ENCODE data around the gene CCR9.
"Not testable (repeated sequence)": the region's sequence is repeated elsewhere in the genome, so short reads cannot be mapped to it uniquely, and the experiment has no call there.

CCR9 gene, protein sequence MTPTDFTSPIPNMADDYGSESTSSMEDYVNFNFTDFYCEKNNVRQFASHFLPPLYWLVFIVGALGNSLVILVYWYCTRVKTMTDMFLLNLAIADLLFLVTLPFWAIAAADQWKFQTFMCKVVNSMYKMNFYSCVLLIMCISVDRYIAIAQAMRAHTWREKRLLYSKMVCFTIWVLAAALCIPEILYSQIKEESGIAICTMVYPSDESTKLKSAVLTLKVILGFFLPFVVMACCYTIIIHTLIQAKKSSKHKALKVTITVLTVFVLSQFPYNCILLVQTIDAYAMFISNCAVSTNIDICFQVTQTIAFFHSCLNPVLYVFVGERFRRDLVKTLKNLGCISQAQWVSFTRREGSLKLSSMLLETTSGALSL

DNA sequence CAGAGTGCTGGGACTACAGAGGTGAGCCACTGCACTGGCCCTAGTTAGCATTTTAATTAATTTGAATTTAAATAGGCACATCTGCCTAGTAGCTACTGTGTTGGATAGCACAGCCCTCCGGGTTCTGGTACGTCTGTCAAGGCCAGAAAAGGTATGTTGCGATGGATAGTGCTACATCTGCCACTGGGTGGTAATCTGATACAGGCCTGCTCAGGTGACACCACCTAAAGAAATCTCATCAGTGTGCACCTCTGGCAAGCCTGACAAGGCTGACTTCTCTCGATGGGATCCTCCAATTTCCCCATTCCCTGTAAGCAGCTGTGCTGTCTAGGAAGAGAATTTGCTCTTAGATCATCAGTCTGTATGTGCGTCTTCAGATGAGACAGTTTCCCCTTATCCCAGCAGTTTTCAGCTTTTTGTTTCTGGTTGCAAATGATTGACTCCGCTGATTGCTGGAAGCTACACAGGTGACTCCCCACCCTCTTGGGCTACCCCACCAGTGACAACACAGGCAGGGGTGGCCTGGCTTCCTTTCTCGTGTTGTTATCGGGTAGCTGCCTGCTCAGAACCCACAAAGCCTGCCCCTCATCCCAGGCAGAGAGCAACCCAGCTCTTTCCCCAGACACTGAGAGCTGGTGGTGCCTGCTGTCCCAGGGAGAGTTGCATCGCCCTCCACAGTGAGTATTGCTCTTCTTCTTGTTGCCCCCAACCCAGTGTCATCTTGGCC is at the start of gene CCR9:
CCR9 (plus strand) TSS at position 565 of the 727 bp plus-strand sequence. CDS start 8,391 bp downstream, outside the sequence.
- peak; percentile 36 for DNase-seq

DNA sequence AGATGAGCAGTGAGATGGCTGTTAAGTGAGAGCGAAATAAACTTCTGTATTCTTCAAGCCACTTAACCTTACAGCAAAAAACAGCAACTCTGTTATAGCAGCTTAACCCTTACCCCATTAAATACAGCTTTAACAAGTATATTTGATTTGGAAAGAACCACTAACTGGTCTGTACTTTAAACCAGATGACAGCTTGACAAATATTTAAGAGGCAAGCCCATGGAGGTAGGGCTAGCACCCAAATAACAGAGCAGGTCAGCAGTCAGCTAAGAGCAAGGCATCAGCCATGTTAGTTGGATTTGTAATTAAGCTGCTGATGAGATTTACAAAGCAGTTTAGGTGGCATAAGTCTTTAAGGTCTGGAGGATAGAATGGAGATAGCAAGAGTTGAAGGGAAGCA is 47.9 kb upstream of the CCR9 start:
- DNase-seq, result no peak

DNA sequence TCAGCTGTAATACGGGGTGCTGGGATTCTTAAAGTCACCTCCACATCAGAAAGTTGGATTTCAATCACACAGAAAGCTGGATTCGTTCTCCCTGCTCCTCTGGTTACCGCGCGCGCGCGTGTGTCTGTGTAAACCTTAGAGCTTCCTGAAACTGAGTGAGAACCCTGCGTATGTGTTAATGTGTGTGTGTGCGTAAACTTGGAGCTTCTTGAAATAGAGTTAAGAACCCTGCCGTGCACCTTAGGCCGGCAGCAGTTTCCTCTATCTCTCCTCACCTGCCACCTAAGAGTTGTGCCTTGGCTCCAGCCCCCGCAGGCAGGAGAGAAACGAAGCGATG is 45.0 kb upstream of the CCR9 start:
- DNase-seq, result no peak

DNA sequence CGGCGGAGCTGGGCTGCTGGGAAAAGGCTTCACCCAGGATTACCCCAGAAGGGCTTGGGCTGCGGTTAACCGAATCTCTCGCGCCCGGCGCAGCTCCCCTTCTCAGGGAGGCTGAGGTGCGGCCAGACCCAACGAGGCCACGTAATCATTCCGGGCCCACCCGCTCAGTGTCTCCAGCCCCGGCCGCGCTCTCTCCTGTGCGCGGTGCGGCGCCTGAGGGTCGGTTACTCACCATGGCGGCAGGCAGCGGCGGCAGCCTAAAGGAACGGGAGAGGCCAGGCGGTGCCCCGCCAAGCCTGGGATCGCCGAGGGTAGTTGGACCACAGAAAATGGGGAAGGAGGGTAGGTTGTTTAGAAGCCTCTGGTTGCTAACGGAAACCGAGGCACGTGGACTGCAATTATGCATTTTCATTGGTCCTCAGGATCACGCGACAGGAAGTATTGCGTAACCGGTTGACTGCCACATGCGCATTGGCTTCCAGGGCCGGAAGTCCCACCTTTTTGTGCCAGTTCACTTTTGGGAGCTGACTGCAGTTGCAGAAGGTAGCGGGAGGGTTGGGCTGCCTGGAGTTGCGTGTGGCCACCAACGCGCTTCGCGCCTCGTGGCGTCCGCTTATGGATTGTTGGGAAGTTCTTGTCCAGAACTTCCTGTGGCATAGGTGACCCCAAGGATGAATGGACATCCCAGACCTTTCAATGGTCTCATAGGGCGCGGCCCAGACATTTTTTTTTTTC is 44.4 kb upstream of the CCR9 start, which contains the start of gene LZTFL1:
LZTFL1 (minus strand) TSS at position 363 of the 735 bp plus-strand sequence; CDS start at position 235, 128 bp downstream.
- DNase-seq, result peak; percentile 87

DNA sequence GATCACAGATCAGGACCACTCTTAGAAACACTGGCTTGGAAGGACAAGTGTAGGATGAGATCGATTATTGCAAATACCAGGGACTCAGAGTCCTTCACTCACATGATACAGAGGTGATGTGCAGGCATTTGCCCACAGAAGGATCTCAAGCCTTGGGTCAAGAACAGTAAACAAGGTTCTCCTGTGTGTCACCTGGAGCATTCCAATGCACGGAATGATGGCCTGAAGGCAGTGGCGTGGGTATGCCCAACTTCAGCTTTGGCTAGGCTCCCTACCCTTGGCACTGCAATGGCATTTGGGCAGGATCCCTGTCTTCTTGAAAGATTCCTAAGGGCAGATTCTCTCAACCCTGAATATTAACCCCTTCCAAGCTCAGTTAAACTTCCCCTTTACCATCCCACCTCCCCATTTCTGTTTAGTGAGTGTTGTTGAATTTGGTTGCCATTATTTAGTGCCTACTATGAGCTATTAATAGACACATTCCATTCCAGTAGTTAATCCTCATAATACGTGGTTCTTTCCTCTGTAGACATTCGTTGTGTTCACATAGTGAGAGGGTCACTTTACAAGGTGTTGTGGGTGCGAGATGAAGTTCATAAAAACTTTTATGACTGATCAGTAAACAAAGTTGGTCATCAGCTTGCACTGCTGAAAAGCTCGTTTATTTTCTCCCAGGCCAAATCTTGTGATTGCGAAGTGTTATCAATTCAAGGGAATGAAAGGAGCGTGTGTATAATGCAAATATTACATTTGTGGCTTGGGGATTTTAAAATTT is 43.3 kb upstream of the CCR9 start:
- DNase-seq, result no peak

DNA sequence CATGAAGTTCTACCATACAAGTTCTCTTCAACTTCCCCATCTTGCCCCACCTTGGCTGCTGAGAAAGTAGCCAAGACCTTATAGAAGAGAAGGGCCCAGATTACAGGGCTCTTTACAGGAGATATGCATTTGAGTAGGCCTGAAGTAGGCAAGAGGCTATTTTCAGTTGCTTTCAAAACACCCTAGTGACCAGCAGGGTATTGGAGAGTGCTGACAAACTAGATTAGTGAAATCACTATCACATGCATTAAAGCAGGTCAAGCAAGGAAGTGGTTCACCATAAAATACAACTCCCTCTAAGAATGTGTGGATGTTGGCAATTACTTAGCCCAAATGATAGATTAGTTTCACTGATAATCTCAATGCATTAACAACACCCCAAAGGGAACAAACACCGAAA is 41.7 kb upstream of the CCR9 start:
- DNase-seq, result no peak

DNA sequence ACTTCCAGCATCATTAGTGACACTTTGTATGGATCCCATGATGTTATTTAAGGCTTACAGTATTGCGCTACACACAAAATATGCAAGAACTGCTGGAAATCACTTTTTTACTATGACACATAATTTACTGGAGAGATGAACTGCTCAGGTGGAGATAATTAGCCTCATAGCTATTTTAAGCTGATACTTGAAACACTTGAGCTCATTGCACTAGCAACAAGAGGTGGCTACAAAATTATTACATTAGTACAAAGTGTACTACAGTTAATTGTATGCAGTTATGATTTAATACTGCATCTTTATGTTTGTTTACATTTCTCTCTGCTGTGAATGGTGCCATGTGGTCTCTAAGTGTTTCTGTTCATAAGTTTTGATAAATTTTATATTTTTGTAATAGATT is 38.0 kb upstream of the CCR9 start:
- no peak for DNase-seq

DNA sequence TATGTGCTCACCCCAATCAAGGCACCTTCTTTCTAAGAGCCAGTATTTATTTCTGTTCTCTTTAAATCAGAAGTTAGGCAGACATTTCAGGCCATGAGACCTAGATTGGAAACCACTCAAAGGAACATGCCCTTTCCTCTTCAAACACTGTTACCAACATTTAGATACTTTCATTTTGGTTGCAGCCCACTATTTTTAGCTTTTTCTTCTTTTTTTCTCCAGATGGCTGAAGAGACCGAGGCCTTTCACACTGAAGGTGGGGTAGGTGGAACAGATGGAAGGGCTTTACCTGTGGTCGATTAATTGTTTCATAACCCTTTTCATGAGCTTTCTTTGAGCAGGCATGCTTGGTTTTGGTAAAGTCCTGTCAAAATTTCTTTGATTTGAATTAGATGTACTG is 33.5 kb upstream of the CCR9 start:
- no peak for DNase-seq

DNA sequence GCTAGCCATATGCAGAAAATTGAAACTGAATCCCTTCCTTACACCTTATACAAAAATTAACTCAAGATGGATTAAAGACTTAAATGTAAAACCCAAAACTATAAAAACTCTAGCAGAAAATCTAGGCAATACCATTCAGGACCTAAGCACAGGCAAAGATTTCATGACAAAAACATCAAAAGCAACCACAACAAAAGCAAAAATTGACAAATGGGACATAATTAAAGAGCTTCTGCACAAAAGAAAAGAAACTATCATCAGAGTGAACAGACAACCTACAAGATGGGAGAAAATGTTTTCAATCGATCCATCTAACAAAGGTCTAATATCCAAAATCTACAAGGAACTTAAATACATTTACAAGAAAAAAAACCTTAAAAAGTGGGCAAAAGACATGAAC is 30.0 kb upstream of the CCR9 start:
- not testable (repeated sequence) for DNase-seq

DNA sequence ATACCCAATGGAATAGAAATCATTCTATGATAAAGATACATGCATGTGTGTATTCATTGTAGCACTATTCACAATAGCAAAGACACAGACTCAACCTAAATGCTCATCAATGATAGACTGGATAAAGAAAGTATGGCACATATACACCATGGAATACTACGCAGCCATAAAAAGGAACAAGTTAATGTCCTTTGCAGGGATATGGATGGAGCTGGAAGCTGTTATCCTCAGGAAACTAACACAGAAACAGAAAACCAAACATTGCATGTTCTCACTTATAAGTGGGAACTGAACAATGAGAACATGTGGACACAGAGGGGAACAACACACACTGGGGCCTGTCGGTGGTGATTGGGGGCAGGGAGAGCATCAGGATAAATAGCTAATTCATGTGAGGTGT is 29.3 kb upstream of the CCR9 start:
- DNase-seq, result not testable (repeated sequence)

DNA sequence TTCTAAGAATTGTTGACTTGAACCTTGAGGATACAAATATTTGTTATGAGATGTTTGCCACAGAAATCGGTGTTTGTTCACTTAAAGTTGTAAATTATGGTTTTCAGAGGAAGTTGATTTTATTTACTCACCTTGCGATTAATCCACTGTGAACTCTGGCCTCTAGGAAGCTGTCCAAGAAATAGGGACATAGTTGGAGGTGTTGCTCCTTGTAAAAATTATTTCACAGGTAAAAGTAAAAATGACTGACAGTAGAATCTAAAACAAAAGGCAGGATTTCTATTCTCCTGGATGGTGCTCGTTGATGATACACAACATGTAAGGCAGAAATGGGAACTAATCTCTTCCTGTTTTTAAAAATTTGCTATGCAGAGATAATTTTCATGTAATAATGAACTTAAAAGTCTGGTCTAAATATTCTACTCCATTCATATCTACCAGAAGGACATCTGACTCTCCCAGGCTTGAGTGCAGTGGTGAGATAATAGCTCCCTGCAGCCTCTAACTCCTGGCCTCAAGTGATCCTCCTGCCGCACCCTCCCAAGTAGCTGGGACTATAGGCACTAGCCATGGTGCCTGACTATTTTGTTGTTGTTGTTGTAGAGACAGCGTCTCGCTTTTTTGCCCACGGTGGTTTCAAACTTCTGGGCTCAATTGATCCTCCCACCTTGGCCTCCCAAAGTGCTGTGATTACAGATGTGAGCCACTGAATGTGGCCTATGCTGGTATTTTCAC is 27.4 kb upstream of the CCR9 start:
- DNase-seq, result no peak

DNA sequence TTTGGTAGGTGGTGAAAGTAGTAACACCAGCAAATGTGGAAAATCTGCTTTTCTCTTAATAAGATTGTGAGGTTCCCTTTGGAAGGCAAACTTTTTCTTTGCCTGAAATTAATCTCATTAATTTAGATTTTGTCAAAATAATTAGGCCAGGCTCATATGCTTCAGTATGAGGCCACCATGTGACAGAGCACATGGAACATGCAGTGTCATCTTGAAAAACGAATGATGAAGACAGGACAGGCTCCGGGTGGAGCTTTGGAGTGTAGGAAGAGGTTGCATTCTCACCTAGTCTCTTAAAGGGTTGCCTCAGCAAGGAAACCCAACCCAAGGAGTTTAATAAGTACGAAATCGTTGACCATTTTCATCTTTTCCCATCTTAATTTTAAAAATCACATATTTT is 25.9 kb upstream of the CCR9 start:
- DNase-seq, result no peak

DNA sequence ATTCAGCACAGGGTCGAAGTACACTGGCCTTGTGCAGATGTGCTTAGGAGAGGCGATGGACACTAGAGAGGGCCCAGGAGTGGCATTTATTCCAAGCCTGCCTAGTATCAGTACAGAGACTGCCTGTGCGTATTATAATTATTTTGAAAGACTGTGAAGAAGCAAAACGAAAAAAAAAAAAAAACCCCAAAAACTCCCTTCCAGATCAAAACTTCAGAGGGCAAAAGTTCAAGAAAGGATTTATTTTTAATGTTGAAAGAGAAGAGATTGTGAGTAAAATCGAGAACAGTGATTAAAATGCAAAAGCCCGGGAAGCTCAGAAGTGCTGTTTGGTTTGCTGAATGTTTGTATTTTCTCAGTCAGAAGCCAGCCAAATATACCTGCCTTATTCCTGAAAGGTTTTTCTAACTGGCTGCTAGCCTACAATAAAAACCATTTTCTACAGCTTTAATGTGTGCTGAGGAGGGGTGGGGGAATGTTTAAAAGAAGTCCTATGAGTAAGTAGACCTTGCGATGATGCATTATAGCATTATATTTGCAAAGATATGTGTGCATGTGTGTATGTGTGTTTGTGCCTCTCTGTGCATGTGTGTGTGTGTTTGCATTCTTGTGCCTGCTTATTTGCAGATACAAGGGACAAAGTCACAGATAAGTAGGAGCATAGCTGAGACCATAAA is 25.2 kb upstream of the CCR9 start:
- DNase-seq, result no peak

DNA sequence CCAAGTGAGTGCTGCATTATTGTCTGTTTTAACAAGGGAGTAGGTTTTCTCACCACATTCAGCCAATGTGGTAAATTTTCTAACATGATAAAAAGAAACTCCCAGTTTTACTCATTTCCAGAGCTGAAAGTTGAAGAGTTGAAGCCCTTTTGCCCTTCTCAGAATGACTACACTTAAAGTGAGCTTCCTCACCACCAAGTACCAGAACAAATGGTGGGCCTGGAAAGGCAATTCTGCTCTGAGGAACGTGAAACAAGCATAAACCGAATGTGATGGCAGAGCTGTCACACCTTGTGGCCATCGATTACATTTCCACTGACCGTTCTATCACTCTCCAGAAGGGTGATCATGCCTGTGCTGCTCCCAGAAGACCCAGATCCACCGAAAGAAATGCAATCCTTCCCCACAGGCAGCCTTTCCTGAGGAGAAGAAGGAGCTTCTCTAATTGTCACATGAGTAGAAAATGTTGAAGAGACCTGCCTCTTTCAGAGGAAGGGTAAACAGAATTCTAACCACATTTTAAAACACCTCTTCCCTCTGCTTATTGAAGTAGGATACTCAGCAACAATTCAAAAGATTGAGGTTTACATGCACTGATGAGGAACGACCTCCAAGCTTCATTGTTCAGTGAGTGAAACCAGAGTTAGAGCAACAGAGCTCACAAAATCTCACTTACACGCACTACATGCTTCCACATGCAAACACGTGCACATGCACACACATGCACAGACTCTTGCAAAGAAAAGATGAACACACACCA is 21.4 kb upstream of the CCR9 start:
- DNase-seq, result peak; percentile 21

DNA sequence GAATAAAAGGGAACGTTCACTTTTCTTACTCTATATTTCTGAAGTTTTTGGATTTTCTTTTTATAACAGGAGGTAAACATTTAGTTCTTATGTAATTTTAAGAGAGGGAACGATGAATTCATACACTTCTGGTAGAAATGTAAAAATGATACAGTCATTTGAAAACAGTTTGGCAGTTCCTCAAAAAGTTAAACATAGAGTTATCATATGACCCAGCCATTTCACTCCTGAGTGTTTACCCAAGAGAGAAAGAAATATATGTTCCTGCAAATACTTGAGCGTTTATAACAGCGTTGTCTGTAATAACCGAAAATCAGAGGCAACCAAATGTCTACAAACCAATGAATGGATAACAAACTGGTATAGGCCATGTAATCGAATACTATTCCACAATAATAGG is 20.8 kb upstream of the CCR9 start:
- peak; percentile 4 for DNase-seq

DNA sequence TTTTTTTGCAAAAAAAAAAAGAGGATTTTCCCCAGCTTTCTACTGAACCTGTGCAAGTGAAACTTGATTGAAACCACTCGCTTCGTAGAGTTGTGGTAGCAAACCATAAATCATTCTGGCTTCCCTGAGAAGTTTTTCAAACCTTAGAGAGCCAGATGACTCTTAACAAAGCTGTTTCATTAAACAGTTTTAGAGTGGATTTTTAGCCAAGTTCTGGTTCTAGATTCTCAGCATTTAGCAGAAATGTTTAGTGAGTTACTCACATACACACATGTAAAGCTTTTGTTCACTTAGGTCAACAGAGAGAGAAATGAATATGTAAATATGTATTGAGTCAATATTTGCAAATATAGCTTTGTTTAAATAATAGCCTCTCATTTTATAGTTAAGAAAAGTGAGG is 18.1 kb upstream of the CCR9 start:
- DNase-seq, result peak; percentile 0

DNA sequence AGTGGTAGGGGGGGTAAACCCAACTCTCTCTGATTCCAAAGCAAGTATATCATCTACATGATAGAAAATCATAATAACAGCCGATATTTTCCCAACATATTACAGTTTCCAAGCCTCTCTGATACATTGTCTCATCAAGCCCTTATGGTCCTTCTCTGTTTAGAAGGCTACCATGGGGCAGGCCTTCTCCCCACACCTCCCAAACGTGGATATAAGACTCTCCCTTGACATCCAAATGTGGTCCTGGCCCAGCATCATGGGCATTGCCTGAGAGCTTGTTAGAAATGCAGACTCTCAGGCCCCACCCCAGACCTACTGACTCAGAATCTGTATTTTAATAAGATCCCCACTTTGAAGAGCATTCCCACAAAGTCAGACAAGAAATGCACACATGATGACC is 17.7 kb upstream of the CCR9 start:
- DNase-seq, result no peak

DNA sequence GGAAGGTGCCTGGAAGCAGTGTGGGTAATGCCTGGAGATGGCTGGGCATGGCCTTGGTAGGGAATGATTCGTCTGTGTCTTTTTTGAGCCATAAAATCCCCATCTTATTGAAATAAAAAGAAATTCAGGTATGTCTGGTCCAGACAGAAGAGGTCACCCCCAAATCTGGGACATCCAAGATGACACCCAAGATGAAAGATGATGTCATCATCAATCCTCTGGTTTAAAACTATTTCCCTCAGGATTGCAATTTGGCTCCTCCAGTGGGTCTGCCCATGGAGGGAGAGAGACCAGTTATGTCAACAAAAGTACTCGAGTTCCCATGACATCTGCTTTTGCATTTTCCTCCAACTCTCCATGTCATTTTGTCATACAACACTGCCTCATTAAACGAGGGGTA is 16.7 kb upstream of the CCR9 start:
- no peak for DNase-seq

DNA sequence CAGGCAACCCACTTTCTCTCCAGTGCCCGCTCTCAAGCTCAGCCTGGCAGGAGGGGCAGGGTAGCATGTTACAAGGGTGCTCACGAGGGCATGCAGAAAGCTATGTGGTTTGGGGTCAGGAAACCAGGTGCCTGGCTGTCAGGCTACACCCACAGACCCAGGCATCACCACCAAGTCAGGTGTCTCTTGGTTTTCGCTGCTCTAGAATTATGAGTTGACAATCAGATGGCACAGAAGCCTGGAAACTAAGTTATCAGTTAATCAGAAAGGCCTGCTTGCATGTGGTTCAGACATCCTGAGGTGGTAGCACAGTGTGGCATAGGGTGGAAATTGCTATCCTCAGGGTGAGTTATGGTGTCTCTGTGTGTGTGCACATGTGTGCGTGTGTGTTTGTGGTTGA is 16.2 kb upstream of the CCR9 start:
- no peak for DNase-seq

DNA sequence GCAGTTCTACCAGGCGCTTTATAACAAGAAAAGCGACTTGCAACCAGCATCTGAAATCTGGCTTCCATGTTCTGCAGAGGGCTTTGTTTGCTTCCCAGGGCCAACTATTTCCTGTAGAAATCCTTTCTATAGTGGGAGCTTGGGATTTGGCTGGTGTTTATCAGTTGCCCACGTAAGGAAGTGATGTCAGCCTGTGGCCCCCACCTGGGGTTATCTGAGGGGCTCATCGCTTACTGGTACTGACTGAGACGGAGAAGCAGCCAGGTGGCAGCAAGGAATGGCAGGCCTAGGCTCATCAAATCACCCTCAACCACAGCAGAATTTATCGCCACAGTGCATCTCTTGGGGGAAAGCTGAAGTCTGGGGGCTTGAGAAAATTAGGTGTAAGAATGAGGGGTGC is 14.6 kb upstream of the CCR9 start:
- DNase-seq, result no peak

DNA sequence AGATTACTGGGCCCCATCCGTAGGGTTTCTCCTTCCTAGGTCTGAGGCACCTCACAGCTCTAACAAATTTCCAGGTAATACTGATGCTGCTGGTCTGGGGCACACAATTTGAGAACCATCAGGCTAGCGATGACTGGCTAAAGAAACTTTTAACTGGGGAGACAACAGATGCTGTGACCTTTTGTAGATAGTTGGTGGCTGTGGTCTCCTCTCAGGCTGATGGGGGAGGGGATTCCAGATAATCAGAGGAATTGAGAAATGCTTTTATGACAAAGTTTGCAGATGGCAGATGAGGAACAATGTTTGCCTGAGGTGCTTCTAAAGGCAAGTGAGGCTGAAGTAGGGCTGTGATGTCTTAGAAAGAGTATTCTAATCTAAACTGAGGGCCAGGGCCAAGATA is 13.8 kb upstream of the CCR9 start:
- DNase-seq, result no peak

All from NCI-H510A treated with DMSO at 0.1 percent for 48 hours (cell line).